Small intestine (tissue), 7 donors: ENCODE data around the gene CXXC1. TPM values are rescaled to one million over a fixed set of nuclear protein-coding genes. Genes with fewer than 3 reads are reported as not detected.
A peak's percentile ranks its signal among the peaks of the same experiment; 100 is the strongest.

Source experiments
- DNase-seq, 2 donors: peaks; one replicate each; pipeline versions ENCODE4 v3.0.0 to v3.0.0-alpha.2; 2013
- FAIRE-seq: peaks from 2 replicates; lab custom pipeline; 2012; peaks lifted over from hg19 to GRCh38; lab: Jason Lieb, UNC
- H3K27ac ChIP-seq, 3 donors: one replicate each; pipeline ENCODE4 v1.5.1; 2013; ENCODE audit warnings: low read length in 2 of 3, mild to moderate bottlenecking in 2 of 3, control low read depth in 1 of 3, inconsistent platforms in 1 of 3, low read depth in 1 of 3, moderate library complexity in 1 of 3
- H3K27me3 ChIP-seq, 3 donors: one replicate each; pipeline ENCODE4 v1.6.1; 2013; ENCODE audit warnings: low read length in 3 of 3, inconsistent platforms in 1 of 3; ENCODE audit not compliant: control insufficient read depth in 3 of 3, insufficient read depth in 3 of 3
- H3K36me3 ChIP-seq, 3 donors: one replicate each; pipeline ENCODE4 v1.6.1; 2013; ENCODE audit warnings: low read length in 3 of 3, inconsistent platforms in 1 of 3, low read depth in 1 of 3, mild to moderate bottlenecking in 1 of 3, moderate library complexity in 1 of 3; ENCODE audit not compliant: control insufficient read depth in 3 of 3, insufficient read depth in 2 of 3
- H3K4me1 ChIP-seq, 3 donors: one replicate each; pipeline ENCODE4 v1.6.1; 2013; ENCODE audit warnings: low read length in 2 of 3, inconsistent platforms in 1 of 3, low read depth in 1 of 3, mild to moderate bottlenecking in 1 of 3, moderate library complexity in 1 of 3; ENCODE audit not compliant: control insufficient read depth in 3 of 3, insufficient read depth in 2 of 3
- H3K4me3 ChIP-seq, 3 donors: one replicate each; pipeline ENCODE4 v1.5.1; 2013; ENCODE audit warnings: low read length in 3 of 3, control low read depth in 1 of 3, inconsistent platforms in 1 of 3, low read depth in 1 of 3, mild to moderate bottlenecking in 1 of 3, moderate library complexity in 1 of 3
- H3K9me3 ChIP-seq, 2 donors: one replicate each; pipeline ENCODE4 v1.6.1; 2013; ENCODE audit warnings: low read depth in 1 of 2, low read length in 1 of 2; ENCODE audit not compliant: control insufficient read depth in 2 of 2, insufficient read depth in 1 of 2
- WGBS, 3 donors: extraction: QIAGEN DNeasy Blood & Tissue Kit; methylation state at CpG; one replicate each; pipeline ENCODE4 v1.1.7; 2013; 5-methylcytosine and 5-hydroxymethylcytosine counted together
- polyA plus RNA-seq, 4 donors: library from polyadenylated mRNA; stranded (reverse) in 3 of 4; unstranded in 1 of 4; fragments of 200-250 nt in 3 of 4; fragments of 120-200 nt in 1 of 4; gene quantifications; one replicate each; pipeline versions ENCODE4 v1.2.1 to v1.2.3, GENCODE V29; 2013
- donor health status: healthy with polysubstance abuse.
- donor health status: control.
- donor health status: control.
- donor health status: Bipolar disorder and iron deficiency.
- donor health status: healthy.

The CXXC1 gene
- polyA plus RNA-seq, 4 donors, result 65.1 to 93.9 (median 68.9) TPM

DNA sequence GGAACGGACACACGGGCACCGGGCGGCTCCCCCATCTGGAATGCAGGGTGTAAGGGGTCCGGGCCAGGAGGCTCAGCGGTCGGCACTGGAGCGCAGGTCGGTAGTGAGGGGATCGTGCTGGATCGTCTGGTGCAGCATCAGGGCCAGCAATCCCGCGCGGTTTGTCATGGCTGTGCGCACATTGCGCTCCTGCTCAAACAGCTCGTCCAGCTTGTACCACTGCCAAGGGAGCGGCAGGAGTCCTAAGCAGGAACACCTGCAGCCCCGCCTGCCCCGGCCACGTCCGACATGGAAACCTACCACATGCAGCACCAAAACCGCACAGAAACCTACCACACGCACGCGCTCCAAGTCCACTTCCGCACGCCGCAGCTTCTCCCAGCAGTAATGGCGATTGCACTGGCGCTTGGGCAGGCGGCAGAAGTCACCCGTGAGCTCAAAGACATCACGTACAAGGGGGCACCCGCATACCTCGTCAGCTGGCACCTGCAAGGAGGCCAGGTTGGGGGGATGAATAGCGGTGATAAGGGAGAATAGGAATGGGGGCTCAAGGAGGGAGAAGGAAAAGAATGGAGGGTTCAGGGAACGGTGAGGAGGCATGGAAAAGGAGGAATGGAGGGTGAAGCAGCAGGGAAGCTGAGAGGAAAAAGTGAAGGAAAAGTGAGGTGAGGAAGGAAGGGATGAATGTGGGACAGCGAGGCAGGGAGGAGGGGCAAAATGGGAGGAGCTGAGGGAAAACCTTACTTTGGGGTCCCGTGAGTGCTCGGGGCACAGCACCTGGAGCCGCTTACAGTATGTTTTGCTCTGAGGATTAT is 4.8 kb downstream of the CXXC1 start:
- 89 to 94% (median 89%) methylated on average over 41 to 42 of the region's 42 CpGs for WGBS, 3 donors
- Histone ChIP-seq H3K4me1 (peaks cover 10 to 14% (median 12%) of the 10 kb centered on the region in 3 donors), H3K4me3 (no peak overlapping the region), H3K27ac (no peak overlapping the region), H3K27me3 (no peaks in the 10 kb centered on the region), H3K9me3 (no peaks in the 10 kb centered on the region), H3K36me3 (peaks cover 0 to 47% (median 6%) of the 10 kb centered on the region in 3 donors)
- DNase-seq, result no peak
- no peak for FAIRE-seq

DNA sequence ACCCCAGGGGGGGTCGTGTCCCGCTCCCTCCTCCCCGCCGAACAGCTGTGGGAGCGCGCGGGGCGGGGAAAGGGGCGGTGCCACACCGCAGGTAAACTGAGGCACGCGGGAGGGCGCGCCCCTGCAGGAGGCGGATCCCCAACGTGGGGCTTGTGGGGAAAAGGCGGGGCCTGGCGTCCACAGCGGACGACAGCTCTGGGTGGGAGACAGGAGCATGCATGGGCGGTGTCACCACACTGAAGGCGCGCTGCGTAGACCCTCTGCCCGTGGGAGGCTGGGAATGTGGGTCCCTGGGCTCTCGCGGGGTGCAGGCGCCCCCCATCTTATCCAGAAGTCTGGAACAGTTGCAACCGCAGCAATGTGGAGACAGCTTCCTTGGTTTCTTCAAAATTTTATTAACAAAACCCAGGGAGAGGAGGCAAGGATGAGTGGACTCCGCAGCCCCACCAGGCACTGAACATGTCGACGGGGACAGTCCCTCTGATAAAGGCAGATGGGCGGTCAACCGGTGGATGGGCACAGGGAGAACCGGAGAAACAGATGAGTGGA is 5.4 kb downstream of the CXXC1 start:
- Histone ChIP-seq H3K36me3 (peaks cover 0 to 49% (median 6%) of the 10 kb centered on the region in 3 donors), H3K27ac (peak overlapping the region; percentile 88 to 93 (median 92)), H3K27me3 (no peaks in the 10 kb centered on the region), H3K4me3 (peak overlapping the region; percentile 35 to 94 (median 90)), H3K9me3 (no peaks in the 10 kb centered on the region), H3K4me1 (peaks cover 10 to 14% (median 12%) of the 10 kb centered on the region in 3 donors)
- FAIRE-seq, result no peak
- DNase-seq, result no peak
- WGBS, 3 donors, result 34 to 37% (median 36%) methylated on average over 30 to 35 of the region's 35 CpGs

DNA sequence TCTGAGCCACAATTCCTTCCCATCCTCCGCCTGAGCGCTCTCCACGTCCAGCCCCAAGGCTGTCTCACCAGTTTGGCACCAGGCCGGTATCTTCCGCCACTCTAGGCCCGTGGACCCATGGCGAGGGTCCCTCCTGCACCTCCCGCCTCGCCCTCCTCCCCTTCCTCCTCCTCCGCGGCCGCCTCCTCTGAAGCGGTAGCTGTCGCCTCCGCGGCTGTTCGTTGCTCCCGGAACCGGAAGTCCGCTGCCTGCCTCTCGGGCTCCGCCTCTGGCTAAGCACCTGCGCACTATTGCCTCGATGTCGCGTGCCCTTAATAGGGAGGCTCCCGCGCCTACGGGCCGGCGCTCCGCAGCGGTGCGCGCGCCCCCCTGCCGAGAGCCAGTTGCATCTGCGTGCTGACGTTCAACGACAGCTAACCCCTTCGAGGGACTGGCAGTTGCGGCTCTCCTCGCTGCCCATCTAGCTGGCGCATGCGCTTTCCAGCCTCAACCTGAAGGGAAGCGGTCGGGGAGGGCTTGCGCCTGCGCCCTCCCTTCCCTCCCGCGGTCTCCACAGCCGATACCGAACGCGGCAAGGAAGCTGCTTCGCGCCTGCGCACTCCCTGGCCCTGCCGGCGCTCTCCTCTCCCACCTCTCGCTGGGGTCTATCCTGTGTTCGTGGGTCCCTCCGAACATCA is 6.1 kb downstream of the CXXC1 start, which contains the start of gene MBD1:
TSS of gene MBD1 (minus strand) at position 229 of the 677 bp plus-strand sequence. CDS start 1,531 bp downstream, outside the sequence.
- peak within 1 kb of the TSS; percentile 78 to 94 (median 90) for H3K4me3 ChIP-seq
- no peaks in the 10 kb centered on the region for H3K27me3 ChIP-seq
- peaks cover 0 to 56% (median 11%) of the 10 kb centered on the region in 3 donors for H3K36me3 ChIP-seq
- H3K27ac ChIP-seq, result peak within 1 kb of the TSS; percentile 88 to 93 (median 92)
- H3K9me3 ChIP-seq, result no peaks in the 10 kb centered on the region
- FAIRE-seq (no peak), DNase-seq (peak; percentile 98 to 99)
- WGBS, 3 donors, result 0% methylated on average over 54 to 63 of the region's 63 CpGs
- H3K4me1 ChIP-seq, result peaks cover 8 to 14% (median 10%) of the 10 kb centered on the region in 3 donors

DNA sequence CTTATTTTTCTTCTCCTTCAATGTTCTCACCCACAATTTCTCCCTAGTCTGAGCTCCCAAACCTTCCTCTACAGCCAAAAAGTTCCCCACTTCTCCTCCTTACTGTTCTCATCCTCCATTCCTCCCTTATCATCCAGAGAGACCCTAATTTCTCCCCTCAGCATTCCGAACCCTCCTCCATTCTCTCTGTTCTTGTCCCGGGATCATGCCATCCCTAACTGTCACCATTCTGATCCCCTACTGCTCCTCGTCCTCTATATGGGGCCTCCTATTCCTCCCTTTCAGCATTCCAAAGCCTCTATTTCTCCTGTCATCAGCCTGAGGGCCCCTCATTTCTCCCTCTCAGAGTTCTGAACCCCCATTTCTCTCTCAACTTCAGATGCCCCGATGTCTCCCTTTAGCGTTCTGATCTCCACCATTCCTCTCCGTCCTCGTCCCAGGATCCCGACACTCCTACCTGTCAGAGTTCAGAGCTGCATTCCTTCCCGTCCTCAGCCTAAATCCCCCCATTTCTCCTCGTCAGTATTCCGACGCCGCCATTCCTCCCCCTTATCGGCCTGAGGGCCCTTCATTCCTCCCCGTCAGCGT is 6.7 kb downstream of the CXXC1 start:
- DNase-seq (no peak), FAIRE-seq (no peak)
- Histone ChIP-seq H3K9me3 (no peaks in the 10 kb centered on the region), H3K4me3 (peak overlapping the region; percentile 78 to 94 (median 90)), H3K36me3 (peaks cover 5 to 56% (median 18%) of the 10 kb centered on the region in 3 donors), H3K4me1 (peaks cover 8 to 14% (median 8%) of the 10 kb centered on the region in 3 donors), H3K27ac (peak overlapping the region; percentile 85 to 92 (median 88)), H3K27me3 (no peaks in the 10 kb centered on the region)
- WGBS, 3 donors, result 0 to 1% (median 1%) methylated on average over 16 of the region's 16 CpGs

DNA sequence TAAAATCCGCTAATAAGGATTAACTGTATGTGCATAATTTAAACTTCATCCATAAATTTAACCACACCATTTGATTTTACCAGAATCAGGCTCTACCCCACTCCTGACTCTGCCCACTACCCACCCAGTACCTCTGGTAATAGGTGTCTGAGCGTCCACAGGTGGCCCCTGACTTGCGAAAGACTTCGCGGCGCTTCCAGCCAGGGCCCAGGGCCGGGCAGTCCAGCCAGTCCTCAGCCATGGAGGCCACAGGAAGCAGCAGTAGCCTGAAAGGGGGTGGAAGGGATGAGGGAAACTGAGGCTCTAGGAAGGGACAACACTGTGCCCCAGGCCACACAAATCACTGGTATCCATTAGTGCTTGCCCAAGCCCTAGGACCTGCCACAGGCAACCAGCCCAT is 7.7 kb downstream of the CXXC1 start:
- no peak overlapping the region for H3K27ac ChIP-seq
- no peaks in the 10 kb centered on the region for H3K27me3 ChIP-seq
- H3K9me3 ChIP-seq, result no peaks in the 10 kb centered on the region
- DNase-seq (no peak), FAIRE-seq (no peak)
- 92 to 95% (median 93%) methylated on average over 7 of the region's 7 CpGs for WGBS, 3 donors
- peak overlapping the region in 1 of 3 donors; percentile 90 for H3K4me3 ChIP-seq
- peaks cover 8 to 14% (median 8%) of the 10 kb centered on the region in 3 donors for H3K4me1 ChIP-seq
- peaks cover 11 to 56% (median 24%) of the 10 kb centered on the region in 3 donors for H3K36me3 ChIP-seq

DNA sequence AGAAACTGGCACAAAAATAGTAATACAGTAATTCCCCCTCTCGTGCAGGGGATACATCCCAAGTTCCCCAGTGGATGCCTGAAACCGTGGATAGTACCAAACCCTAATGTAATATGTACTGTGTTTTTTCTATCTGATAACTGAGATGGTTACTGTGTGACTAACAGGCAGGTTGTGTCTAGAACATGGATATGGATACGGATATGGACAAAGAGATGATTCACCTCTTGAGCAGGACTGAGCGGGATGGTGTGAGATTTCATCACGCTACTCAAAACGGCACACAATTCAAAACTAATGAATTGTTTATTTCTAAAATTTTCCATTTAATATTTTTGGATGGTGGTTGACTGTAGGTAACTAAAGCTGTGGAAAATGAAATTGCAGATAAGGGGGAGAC is 9.6 kb downstream of the CXXC1 start:
- no peaks in the 10 kb centered on the region for H3K27me3 ChIP-seq
- H3K9me3 ChIP-seq, result no peaks in the 10 kb centered on the region
- no peak for FAIRE-seq
- 89 to 96% (median 94%) methylated on average over 6 of the region's 6 CpGs for WGBS, 3 donors
- H3K4me3 ChIP-seq, result no peak overlapping the region
- peaks cover 8 to 14% (median 8%) of the 10 kb centered on the region in 3 donors for H3K4me1 ChIP-seq
- DNase-seq, result no peak
- H3K36me3 ChIP-seq, result peaks cover 26 to 56% (median 37%) of the 10 kb centered on the region in 3 donors
- no peak overlapping the region for H3K27ac ChIP-seq

DNA sequence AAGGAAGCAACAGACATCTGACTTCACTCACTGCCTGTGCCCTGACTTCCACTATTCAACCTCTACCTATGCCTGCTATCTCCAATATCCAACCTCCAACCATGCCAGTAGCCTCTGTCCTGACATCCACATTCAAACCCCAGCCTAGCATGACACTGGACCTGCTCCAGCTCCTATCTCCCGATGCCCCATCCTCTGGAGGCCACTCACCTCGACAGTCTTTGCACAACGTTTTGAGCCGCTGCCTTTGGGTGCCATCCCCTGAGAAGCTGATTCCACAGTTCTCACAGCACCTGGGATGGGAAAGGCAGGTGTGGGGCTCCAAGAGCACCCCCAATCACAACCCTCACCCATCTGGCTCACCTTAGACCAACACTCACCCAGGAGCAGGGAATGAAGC is 11.0 kb downstream of the CXXC1 start:
- Histone ChIP-seq H3K4me1 (peaks cover 3 to 14% (median 8%) of the 10 kb centered on the region in 3 donors), H3K9me3 (no peaks in the 10 kb centered on the region), H3K36me3 (peaks cover 33 to 58% (median 45%) of the 10 kb centered on the region in 3 donors), H3K27me3 (no peaks in the 10 kb centered on the region), H3K27ac (no peak overlapping the region), H3K4me3 (no peak overlapping the region)
- no peak for FAIRE-seq
- 90 to 96% (median 90%) methylated on average over 4 of the region's 4 CpGs for WGBS, 3 donors
- no peak for DNase-seq
